HEK293 (cell line): ENCODE measurements around the gene PRPF31.

ENCODE experiments used
- CTCF ChIA-PET: fragments of 350-600 bp; formaldehyde crosslinking; extraction: SDS; loops from one replicate; lab custom pipeline; 2021; ENCODE audit warnings: antibody characterized with exemption; lab: Yijun Ruan, JAX
- POLR2A ChIA-PET: fragments of 300-600 bp; formaldehyde crosslinking; extraction: SDS; loops from one replicate; lab custom pipeline; 2020; ENCODE audit warnings: antibody characterized with exemption, inconsistent platforms; lab: Yijun Ruan, JAX
- H3K27ac ChIP-seq: fragments of 200-500 bp; sonication (Bioruptor generic); 2 replicates; pipeline ENCODE4 v1.5.1; 2014; ENCODE audit warnings: low read depth, low read length, control low read depth, inconsistent platforms; ENCODE audit errors: extremely low read depth
- H3K36me3 ChIP-seq, 2 experiments: fragments of 200-500 bp in 1 of 2; sonication (Bioruptor generic) in 1 of 2; 1 replicate in 1 of 2; 2 replicates in 1 of 2; pipeline ENCODE4 v1.5.1; 2014 to 2017; ENCODE audit warnings: inconsistent platforms in 2 of 2, low read length in 2 of 2; ENCODE audit not compliant: control insufficient read depth in 2 of 2, insufficient read depth in 1 of 2
- H3K4me1 ChIP-seq: fragments of 200-500 bp; sonication (Bioruptor generic); 2 replicates; pipeline ENCODE4 v1.5.1; 2014; ENCODE audit warnings: mild to moderate bottlenecking, low read length, inconsistent platforms; ENCODE audit not compliant: control insufficient read depth, insufficient read depth
- H3K4me3 ChIP-seq: 2 replicates; pipeline ENCODE4 v1.5.1; 2011; ENCODE audit warnings: low read depth, mild to moderate bottlenecking, control low read depth, low read length, moderate library complexity
- H3K9me3 ChIP-seq: fragments of 200-500 bp; sonication (Bioruptor generic); 2 replicates; pipeline ENCODE4 v1.5.1; 2014; ENCODE audit warnings: low read depth, low read length, inconsistent platforms; ENCODE audit not compliant: control insufficient read depth, insufficient read depth
- EGR2 ChIP-seq: fragments of 450-650 bp; formaldehyde crosslinking; IDR thresholded peaks from 2 replicates; pipeline ENCODE4 v1.5.1; 2016; ENCODE audit warnings: low read depth, missing biosample characterization, missing genetic modification characterization
- GLI4 ChIP-seq: fragments of 450-650 bp; formaldehyde crosslinking; IDR thresholded peaks from 2 replicates; pipeline ENCODE4 v1.5.1; 2016; ENCODE audit warnings: missing biosample characterization, missing genetic modification characterization
- KLF7 ChIP-seq: fragments of 450-650 bp; formaldehyde crosslinking; IDR thresholded peaks from 2 replicates; pipeline ENCODE4 v1.5.1; 2016; ENCODE audit warnings: missing biosample characterization, missing genetic modification characterization, borderline replicate concordance
- KLF9 ChIP-seq: fragments of 450-650 bp; formaldehyde crosslinking; IDR thresholded peaks from 2 replicates; pipeline ENCODE4 v1.5.1; 2016; ENCODE audit warnings: missing biosample characterization, missing genetic modification characterization, low read depth
- MEIS1 ChIP-seq: sonication (generic); formaldehyde crosslinking; IDR thresholded peaks from 2 replicates; pipeline ENCODE4 v1.8.1; 2022; ENCODE audit warnings: missing genetic modification reagents, mild to moderate bottlenecking, borderline replicate concordance
- OSR2 ChIP-seq: fragments of 450-650 bp; formaldehyde crosslinking; IDR thresholded peaks from 2 replicates; pipeline ENCODE4 v1.5.1; 2016; ENCODE audit warnings: missing biosample characterization, missing genetic modification characterization
- RBAK ChIP-seq: fragments of 450-650 bp; formaldehyde crosslinking; IDR thresholded peaks from 2 replicates; pipeline ENCODE4 v1.5.1; 2016; ENCODE audit warnings: missing biosample characterization, missing genetic modification characterization
- ZFHX2 ChIP-seq: fragments of 450-650 bp; formaldehyde crosslinking; conservative IDR thresholded peaks from 2 replicates; pipeline ENCODE4 v1.5.1; 2016; ENCODE audit warnings: missing biosample characterization, missing genetic modification characterization
- ZIC2 ChIP-seq: fragments of 450-650 bp; formaldehyde crosslinking; IDR thresholded peaks from 2 replicates; pipeline ENCODE4 v1.5.1; 2016; ENCODE audit warnings: missing biosample characterization, missing genetic modification characterization
- ZNF335 ChIP-seq: fragments of 450-650 bp; formaldehyde crosslinking; conservative IDR thresholded peaks from 2 replicates; pipeline ENCODE4 v1.5.1; 2016; ENCODE audit warnings: missing biosample characterization, missing genetic modification characterization
- ZNF48 ChIP-seq: fragments of 450-650 bp; formaldehyde crosslinking; IDR thresholded peaks from 2 replicates; pipeline ENCODE4 v1.5.1; 2016; ENCODE audit warnings: missing biosample characterization, missing genetic modification characterization
- ZNF600 ChIP-seq: fragments of 450-650 bp; formaldehyde crosslinking; IDR thresholded peaks from 2 replicates; pipeline ENCODE4 v1.5.1; 2016; ENCODE audit warnings: missing biosample characterization, missing genetic modification characterization
- ZNF624 ChIP-seq: fragments of 450-650 bp; formaldehyde crosslinking; IDR thresholded peaks from 2 replicates; pipeline ENCODE4 v1.5.1; 2017; ENCODE audit warnings: missing biosample characterization, missing genetic modification characterization
- ZNF654 ChIP-seq: fragments of 450-650 bp; formaldehyde crosslinking; IDR thresholded peaks from 2 replicates; pipeline ENCODE4 v1.5.1; 2016; ENCODE audit warnings: low read depth, missing biosample characterization, missing genetic modification characterization
- ZNF664 ChIP-seq: fragments of 450-650 bp; formaldehyde crosslinking; IDR thresholded peaks from 2 replicates; pipeline ENCODE4 v1.5.1; 2016; ENCODE audit warnings: missing biosample characterization, missing genetic modification characterization
- ZNF701 ChIP-seq: fragments of 450-650 bp; formaldehyde crosslinking; IDR thresholded peaks from 2 replicates; pipeline ENCODE4 v1.5.1; 2016; ENCODE audit warnings: missing biosample characterization, missing genetic modification characterization
- ZNF830 ChIP-seq: fragments of 450-650 bp; IDR thresholded peaks from 2 replicates; pipeline ENCODE4 v1.5.0; 2018; ENCODE audit warnings: missing biosample characterization, missing genetic modification characterization, low read depth, mild to moderate bottlenecking, moderate library complexity
- ZSCAN4 ChIP-seq: fragments of 450-650 bp; formaldehyde crosslinking; IDR thresholded peaks from 2 replicates; pipeline ENCODE4 v1.5.1; 2017; ENCODE audit warnings: missing biosample characterization, missing genetic modification characterization

Gene PRPF31

GRCh38 chr19:54148158-54148557 is 32.6 kb downstream of the PRPF31 start:
- Histone ChIP-seq H3K4me1 (no peaks in the 10 kb centered on the region), H3K36me3 (peaks cover 70 to 98% of the 10 kb centered on the region in 2 experiments), H3K4me3 (no peak overlapping the region), H3K9me3 (no peaks in the 10 kb centered on the region)
- POLR2A ChIA-PET: interaction anchor here (3.9 to 8.0 kb wide), 2 partner anchors 10 to 11 kb away, joined by 23 to 87 read pairs; partner anchors contain the start of genes CNOT3 and LENG1
- TF ChIP-seq GLI4 (tag by site-specific recombination): no peak
- TF ChIP-seq ZNF335 (tag by site-specific recombination): no peak
- no peak for TF ChIP-seq ZNF624 (tag by site-specific recombination)
- TF ChIP-seq ZNF654 (tag by site-specific recombination): no peak
- peak; percentile 84 for TF ChIP-seq EGR2 (tag by site-specific recombination)
- TF ChIP-seq ZIC2: no peak
- peak; percentile 90 for TF ChIP-seq ZFHX2
- no peak for TF ChIP-seq ZNF48 (tag by site-specific recombination)
- TF ChIP-seq KLF7 (tag by site-specific recombination): no peak
- TF ChIP-seq RBAK: no peak
- no peak for TF ChIP-seq MEIS1 (CRISPR knock-in tag)
- TF ChIP-seq ZNF830 (tag by site-specific recombination): no peak
- TF ChIP-seq KLF9 (tag by site-specific recombination): no peak
- TF ChIP-seq, all 188 proteins: peak for 2
- CTCF ChIA-PET: interaction anchor here (1.3 kb wide), 1 partner anchor 9 kb away, joined by 5 read pairs; no protein-coding TSS in a partner anchor
- H3K27ac ChIP-seq: no peak overlapping the region

- H3K4me1 ChIP-seq: no peaks in the 10 kb centered on the region
- no peaks in the 10 kb centered on the region for H3K9me3 ChIP-seq
- ChIA-PET CTCF (interaction anchor here (1.3 to 2.2 kb wide), 2 partner anchors 8 to 10 kb away, joined by 5 to 9 read pairs; partner anchors contain the start of gene LENG1), POLR2A (interaction anchor here (3.9 to 8.0 kb wide), 2 partner anchors 9 to 11 kb away, joined by 23 to 87 read pairs; partner anchors contain the start of genes CNOT3 and LENG1)
- no peak overlapping the region for H3K4me3 ChIP-seq
- H3K36me3 ChIP-seq: peaks cover 68 to 98% of the 10 kb centered on the region in 2 experiments
- TF ChIP-seq KLF9 (tag by site-specific recombination): peak; percentile 39; the same call in 1 of the 2 replicates
- TF ChIP-seq ZNF701 (tag by site-specific recombination): no peak
- TF ChIP-seq, all 188 proteins: peak for 1
- no peak overlapping the region for H3K27ac ChIP-seq
These were observed 33.7 kb downstream of the PRPF31 start for GRCh38 chr19:54149021-54149812.

- TF ChIP-seq ZSCAN4 (tag by site-specific recombination) (no peak), OSR2 (tag by site-specific recombination) (no peak), ZNF600 (tag by site-specific recombination) (0 out of 2 replicates have a peak, but pooled peaks have one; percentile 56), ZNF664 (tag by site-specific recombination) (no peak), KLF9 (tag by site-specific recombination) (no peak)
- POLR2A ChIA-PET: interaction anchor here (0.7 to 8.0 kb wide), 4 partner anchors 9 to 127 kb away, joined by 3 to 87 read pairs (median 3); partner anchors contain the start of genes CNOT3 and MBOAT7
- Histone ChIP-seq H3K4me1 (no peaks in the 10 kb centered on the region), H3K4me3 (no peak overlapping the region), H3K27ac (peak overlapping the region; percentile 24; the same call in 1 of the 2 replicates), H3K36me3 (peaks cover 56 to 96% of the 10 kb centered on the region in 2 experiments), H3K9me3 (no peaks in the 10 kb centered on the region)
- CTCF ChIA-PET: interaction anchor here (0.6 to 1.2 kb wide), 2 partner anchors 15 to 81 kb away, joined by 3 read pairs; no protein-coding TSS in a partner anchor
These were observed 35.9 kb downstream of the PRPF31 start for GRCh38 chr19:54151362-54152035.
